Spleen (tissue), 11 donors: ENCODE measurements around the gene LRRFIP2. TPM values are rescaled to one million over a fixed set of nuclear protein-coding genes. Genes with fewer than 3 reads are reported as not detected.
A peak's percentile ranks its signal among the peaks of the same experiment; 100 is the strongest.

Source experiments
- DNase-seq: peaks from one replicate; pipeline ENCODE4 v3.0.0-alpha.2; 2020
- H3K27ac ChIP-seq, 8 donors: fragments of 200-600 bp; sonication (generic) in 7 of 8; 1 replicate in 4 of 8; 2 replicates in 4 of 8; pipeline versions ENCODE4 v1.5.0 to v1.8.0; 2016 to 2021; ENCODE audit warnings: inconsistent platforms in 4 of 8, mild to moderate bottlenecking in 4 of 8, moderate library complexity in 1 of 8
- H3K27me3 ChIP-seq, 7 donors: fragments of 200-600 bp; sonication (generic) in 6 of 7; replicated peaks in 1 of 7; 1 replicate in 4 of 7; 2 replicates in 3 of 7; pipeline versions ENCODE4 v1.5.0 to v1.8.0; 2016 to 2021; ENCODE audit warnings: inconsistent platforms in 3 of 7, mild to moderate bottlenecking in 1 of 7
- H3K36me3 ChIP-seq, 6 donors: fragments of 200-600 bp; sonication (generic) in 5 of 6; 1 replicate in 4 of 6; 2 replicates in 2 of 6; pipeline versions ENCODE4 v1.5.0 to v1.8.0; 2016 to 2021; ENCODE audit warnings: inconsistent platforms in 2 of 6
- H3K4me1 ChIP-seq, 6 donors: fragments of 200-600 bp; sonication (generic) in 5 of 6; 1 replicate in 3 of 6; 2 replicates in 3 of 6; pipeline versions ENCODE4 v1.5.0 to v1.8.0; 2016 to 2021; ENCODE audit warnings: inconsistent platforms in 3 of 6
- H3K4me3 ChIP-seq, 8 donors: fragments of 200-600 bp; sonication (generic) in 7 of 8; 1 replicate in 4 of 8; 2 replicates in 4 of 8; pipeline versions ENCODE4 v1.5.0 to v1.8.0; 2016 to 2021; ENCODE audit warnings: inconsistent platforms in 4 of 8, mild to moderate bottlenecking in 4 of 8, moderate library complexity in 2 of 8
- H3K9me3 ChIP-seq, 8 donors: fragments of 200-600 bp; sonication (generic) in 7 of 8; 1 replicate in 4 of 8; 2 replicates in 4 of 8; pipeline versions ENCODE4 v1.5.0 to v1.8.0; 2016 to 2021; ENCODE audit warnings: inconsistent platforms in 4 of 8
- POLR2A ChIP-seq, 3 donors: fragments of 450-650 bp; IDR thresholded peaks; one replicate each; pipeline ENCODE4 v1.5.1; 2017; ENCODE audit warnings: antibody characterized with exemption in 3 of 3, mild to moderate bottlenecking in 1 of 3
- POLR2AphosphoS5 ChIP-seq, 3 donors: sonication (generic); formaldehyde crosslinking; IDR thresholded peaks; one replicate each; pipeline ENCODE4 v1.5.1; 2017; ENCODE audit warnings: antibody characterized with exemption in 3 of 3
- WGBS, 5 donors: extraction: QIAGEN DNeasy Blood & Tissue Kit in 3 of 5; methylation state at CpG; one replicate each; pipeline versions ENCODE4 v1.1.5 to v1.1.7; 2013 to 2018; 5-methylcytosine and 5-hydroxymethylcytosine counted together
- intact Hi-C: fragments of 100-400 bp; cut with DNase I; formaldehyde crosslinking; loops from one replicate; pipeline ENCODE4 v1.15.0; 2023; ENCODE audit warnings: low total_unique reads
- polyA plus RNA-seq, 3 donors: library from polyadenylated mRNA; stranded (reverse); fragments of 200-250 nt; gene quantifications; one replicate each; pipeline ENCODE4 v1.2.1, GENCODE V29; 2013
- total RNA-seq, 7 donors: library from RNA; depleted of rRNA in 3 of 7; stranded (reverse); fragments of >200 nt in 3 of 7; fragmentation: NEBNext Ultra II Directional in 4 of 7; extraction: Animal tissue kit (Norgen Biotek cat#: 25700) in 4 of 7; gene quantifications; one replicate each; pipeline versions ENCODE4 v1.1.0 to v1.2.1, GENCODE V29; 2016 to 2021
- TF ChIP-seq, protein P1 (sequence below), 11 experiments: fragments of 200-600 bp in 7 of 11; fragments of 450-650 bp in 4 of 11; sonication (generic) in 4 of 11; IDR thresholded peaks in 8 of 11; conservative IDR thresholded peaks in 3 of 11; 1 replicate in 7 of 11; 2 replicates in 4 of 11; pipeline versions ENCODE4 v1.4.0 to v1.8.0; 2016 to 2021; ENCODE audit warnings: antibody characterized with exemption in 11 of 11, inconsistent platforms in 4 of 11, mild to moderate bottlenecking in 1 of 11
- donor health status: healthy with polysubstance abuse.
- donor health status: DM: no; HTN: no; CAD: no; lungs with moderate emphysema.
- donor health status: DM: no; HTN: no; CAD: no.
- donor health status: Bipolar disorder and iron deficiency.
- donor health status: healthy.
- donor health status: DM: no; HTN: no; CAD: no.
- donor health status: DM: yes; HTN: yes; CAD: no.

The LRRFIP2 gene
- total and polyA plus RNA-seq, 10 donors, result 18.9 to 111 (median 86.9) TPM

DNA sequence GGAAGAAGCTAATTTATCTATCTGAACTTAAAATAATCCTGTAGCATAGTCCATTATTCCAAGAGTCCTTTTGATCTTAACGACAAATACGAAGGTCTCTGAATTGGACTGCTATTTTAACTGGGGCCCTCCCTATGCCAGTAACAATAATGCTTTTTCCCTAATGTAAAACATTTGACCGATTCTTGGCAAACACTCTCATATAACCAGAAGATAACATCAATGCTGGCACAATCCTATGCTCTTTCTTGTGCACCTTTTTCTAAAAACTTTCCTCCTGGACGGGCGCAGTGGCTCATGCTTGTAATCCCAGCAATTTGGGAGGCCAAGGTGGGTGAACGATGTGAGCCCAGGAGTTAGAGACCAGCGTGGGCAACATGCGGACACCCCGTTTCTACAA is 3.9 kb downstream of the LRRFIP2 start:
- Histone ChIP-seq H3K27me3 (no peaks in the 10 kb centered on the region), H3K9me3 (no peaks in the 10 kb centered on the region), H3K4me3 (no peak overlapping the region), H3K4me1 (peaks cover 0 to 72% (median 50%) of the 10 kb centered on the region in 6 donors), H3K27ac (peak overlapping the region in 4 of 8 donors; percentile 2 to 41 (median 12)), H3K36me3 (peaks cover 0 to 62% (median 3%) of the 10 kb centered on the region in 6 donors)
- DNase-seq, result no peak
- intact Hi-C loops, result no loop called here
- WGBS, 5 donors, result 81 to 90% (median 84%) methylated on average over 9 of the region's 9 CpGs
- TF ChIP-seq POLR2AphosphoS5 (IDR thresholded peaks at IDR 0.05), result no peak
- TF ChIP-seq, protein P1, sequence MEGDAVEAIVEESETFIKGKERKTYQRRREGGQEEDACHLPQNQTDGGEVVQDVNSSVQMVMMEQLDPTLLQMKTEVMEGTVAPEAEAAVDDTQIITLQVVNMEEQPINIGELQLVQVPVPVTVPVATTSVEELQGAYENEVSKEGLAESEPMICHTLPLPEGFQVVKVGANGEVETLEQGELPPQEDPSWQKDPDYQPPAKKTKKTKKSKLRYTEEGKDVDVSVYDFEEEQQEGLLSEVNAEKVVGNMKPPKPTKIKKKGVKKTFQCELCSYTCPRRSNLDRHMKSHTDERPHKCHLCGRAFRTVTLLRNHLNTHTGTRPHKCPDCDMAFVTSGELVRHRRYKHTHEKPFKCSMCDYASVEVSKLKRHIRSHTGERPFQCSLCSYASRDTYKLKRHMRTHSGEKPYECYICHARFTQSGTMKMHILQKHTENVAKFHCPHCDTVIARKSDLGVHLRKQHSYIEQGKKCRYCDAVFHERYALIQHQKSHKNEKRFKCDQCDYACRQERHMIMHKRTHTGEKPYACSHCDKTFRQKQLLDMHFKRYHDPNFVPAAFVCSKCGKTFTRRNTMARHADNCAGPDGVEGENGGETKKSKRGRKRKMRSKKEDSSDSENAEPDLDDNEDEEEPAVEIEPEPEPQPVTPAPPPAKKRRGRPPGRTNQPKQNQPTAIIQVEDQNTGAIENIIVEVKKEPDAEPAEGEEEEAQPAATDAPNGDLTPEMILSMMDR (IDR thresholded peaks at IDR 0.05 in 8 of 11, conservative IDR thresholded peaks at IDR 0.05 in 3 of 11), result no peak
- no peak for TF ChIP-seq POLR2A (IDR thresholded peaks at IDR 0.05)

DNA sequence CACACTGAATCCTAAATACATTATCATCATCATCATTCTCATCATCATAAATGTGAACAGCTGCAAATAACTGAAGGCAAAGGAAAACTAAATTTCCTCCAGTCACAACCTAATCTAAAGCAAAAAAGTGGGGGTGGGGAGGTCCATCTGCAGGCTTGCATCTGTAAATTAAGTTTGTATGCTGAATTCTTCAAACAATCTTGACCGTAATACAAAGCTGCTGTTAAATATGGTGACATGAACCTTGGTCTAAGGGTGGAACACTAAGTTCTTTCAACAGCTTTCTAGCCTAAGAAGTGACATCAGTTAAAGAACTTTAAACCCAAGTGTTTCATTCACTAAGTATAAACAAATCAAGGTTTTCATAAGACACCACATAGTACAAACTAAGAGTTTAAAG is 4.3 kb downstream of the LRRFIP2 start:
- TF ChIP-seq, protein P1 (IDR thresholded peaks at IDR 0.05 in 8 of 11, conservative IDR thresholded peaks at IDR 0.05 in 3 of 11), result no peak
- TF ChIP-seq POLR2AphosphoS5 (IDR thresholded peaks at IDR 0.05) (no peak), POLR2A (IDR thresholded peaks at IDR 0.05) (no peak)
- Histone ChIP-seq H3K4me1 (peaks cover 0 to 67% (median 47%) of the 10 kb centered on the region in 6 donors), H3K27me3 (no peaks in the 10 kb centered on the region), H3K4me3 (no peak overlapping the region), H3K9me3 (no peaks in the 10 kb centered on the region), H3K27ac (peak overlapping the region in 4 of 8 donors; percentile 2 to 41 (median 12)), H3K36me3 (peaks cover 0 to 62% (median 3%) of the 10 kb centered on the region in 6 donors)
- WGBS, 5 donors, result 73 to 79% (median 74%) methylated on average over 1 of the region's 1 CpG
- intact Hi-C loops, result no loop called here
- no peak for DNase-seq

- Histone ChIP-seq H3K4me3 (no peak overlapping the region), H3K27me3 (no peaks in the 10 kb centered on the region), H3K4me1 (peaks cover 0 to 58% (median 37%) of the 10 kb centered on the region in 6 donors), H3K9me3 (no peaks in the 10 kb centered on the region), H3K36me3 (peaks cover 0 to 62% (median 3%) of the 10 kb centered on the region in 6 donors), H3K27ac (peak overlapping the region in 3 of 8 donors; percentile 20 to 41 (median 20))
- WGBS, 5 donors, result 74 to 91% (median 85%) methylated on average over 1 of the region's 1 CpG
- DNase-seq, result no peak
- intact Hi-C loops, result no loop called here
- TF ChIP-seq POLR2AphosphoS5 (IDR thresholded peaks at IDR 0.05) (no peak), POLR2A (IDR thresholded peaks at IDR 0.05) (no peak)
- TF ChIP-seq, protein P1 (IDR thresholded peaks at IDR 0.05 in 8 of 11, conservative IDR thresholded peaks at IDR 0.05 in 3 of 11), result no peak
Measured at GRCh38 chr3:37168896-37169295, 5.5 kb downstream of the LRRFIP2 start.

DNA sequence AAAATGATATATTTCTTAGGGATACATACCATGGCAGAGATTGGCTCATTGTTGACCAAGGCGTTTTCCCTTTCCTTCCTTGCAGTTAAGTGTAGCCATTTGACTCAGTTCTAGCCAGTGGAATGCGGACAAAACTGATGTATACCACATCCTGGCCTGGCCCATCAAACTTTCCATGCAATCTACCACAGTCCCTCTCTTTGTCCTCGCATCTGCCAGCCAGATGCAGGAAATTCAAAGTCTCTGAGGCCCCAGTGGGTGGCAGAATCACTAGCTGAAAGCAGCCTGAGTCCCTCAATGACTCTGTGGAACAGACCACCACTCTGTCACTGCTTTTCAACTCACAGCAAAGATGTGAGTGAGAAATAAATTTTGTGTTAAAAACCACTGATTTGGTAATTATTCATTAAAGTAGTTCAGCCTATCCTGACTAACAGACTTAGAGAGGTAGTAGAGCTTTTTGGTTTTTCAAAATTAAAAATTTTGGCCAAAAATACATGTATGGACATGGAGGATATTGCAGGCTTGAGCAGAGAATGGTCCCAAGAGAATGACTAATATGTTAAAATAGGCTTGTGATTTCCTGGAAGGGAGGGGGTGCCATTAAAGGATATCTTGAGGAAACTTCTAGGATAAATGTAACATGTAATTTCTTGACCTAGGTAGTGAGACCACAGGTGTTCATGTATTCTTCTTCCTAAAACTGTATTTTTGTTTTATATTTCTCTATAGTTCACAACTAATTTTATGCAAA is 10.9 kb downstream of the LRRFIP2 start:
- Histone ChIP-seq H3K27me3 (no peaks in the 10 kb centered on the region), H3K27ac (peak overlapping the region in 2 of 8 donors; percentile 0 to 51), H3K4me3 (no peak overlapping the region), H3K36me3 (peaks cover 0 to 73% (median 10%) of the 10 kb centered on the region in 6 donors), H3K4me1 (peaks cover 0 to 26% (median 7%) of the 10 kb centered on the region in 6 donors), H3K9me3 (no peaks in the 10 kb centered on the region)
- DNase-seq, result no peak
- no peak for TF ChIP-seq POLR2AphosphoS5 (IDR thresholded peaks at IDR 0.05)
- TF ChIP-seq, protein P1 (IDR thresholded peaks at IDR 0.05 in 8 of 11, conservative IDR thresholded peaks at IDR 0.05 in 3 of 11), result no peak
- TF ChIP-seq POLR2A (IDR thresholded peaks at IDR 0.05), result no peak
- intact Hi-C loops, result no loop called here
- 42 to 46% (median 43%) methylated on average over 3 of the region's 3 CpGs for WGBS, 5 donors
